HG03108 (cell line): ENCODE data around the gene ETHE1.
A peak's percentile ranks its signal among the peaks of the same experiment; 100 is the strongest.

ENCODE experiments used
- ATAC-seq: cut with Tn5 transposase; IDR thresholded peaks from one replicate; pipeline ENCODE4 v1.9.1; 2021; ENCODE audit warnings: moderate library complexity; ENCODE audit not compliant: unreplicated experiment

ETHE1 gene

DNA sequence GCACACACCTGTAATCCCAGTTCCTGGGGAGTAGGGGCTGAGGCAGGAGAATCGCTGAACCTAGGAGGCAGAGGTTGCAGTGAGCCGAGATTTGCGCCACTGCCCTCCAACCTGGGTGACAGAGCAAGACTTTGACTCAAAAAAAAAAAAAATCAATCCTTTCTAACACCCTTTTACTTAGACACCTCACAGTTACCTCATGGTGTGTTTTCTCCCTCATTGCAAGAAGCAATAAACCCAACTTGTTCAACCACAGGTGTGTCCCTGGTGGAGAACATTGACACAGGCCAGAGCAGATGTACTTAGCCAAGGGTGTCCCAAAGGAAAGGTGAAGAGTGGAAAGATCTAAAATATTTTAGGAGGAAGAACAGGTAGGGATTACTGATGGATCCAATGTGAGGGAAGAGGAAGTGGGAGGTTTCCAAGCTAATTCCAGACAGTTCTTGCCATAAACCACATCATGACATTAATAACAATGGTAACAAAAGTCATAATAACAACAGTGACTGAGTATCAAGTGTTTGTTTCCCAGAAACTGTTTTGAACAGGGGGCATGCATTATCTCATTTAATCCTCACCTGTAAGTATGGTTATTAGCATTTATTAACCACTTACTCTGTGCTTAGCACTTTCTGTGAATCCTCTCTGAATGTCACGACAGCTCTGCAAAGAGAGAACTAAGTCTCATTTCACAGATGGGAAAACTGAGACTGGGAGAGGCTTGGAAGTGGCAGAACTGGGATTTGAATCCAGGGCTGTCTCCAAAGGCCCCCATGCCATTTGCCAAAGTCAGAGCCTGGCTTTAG is 58.4 kb downstream of the ETHE1 start:
- no peak for ATAC-seq

DNA sequence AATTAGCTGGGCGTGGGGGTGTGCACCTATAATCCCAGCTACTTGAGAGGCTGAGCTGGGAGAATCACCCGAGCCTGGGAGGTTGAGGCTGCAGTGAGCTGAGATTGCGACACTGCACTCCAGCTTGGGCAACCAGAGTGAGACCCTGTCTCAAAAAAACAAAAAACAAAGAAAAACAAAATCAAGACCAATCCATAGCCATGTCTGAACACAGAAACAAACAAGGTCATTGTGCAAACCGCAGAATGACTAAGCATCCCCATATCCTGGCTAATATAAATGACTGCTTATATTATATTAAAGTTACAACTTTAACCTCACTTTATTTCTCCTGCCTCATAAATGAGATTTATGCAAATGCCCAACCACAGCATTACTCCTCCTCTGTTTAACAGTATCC is 59.3 kb downstream of the ETHE1 start:
- no peak for ATAC-seq

DNA sequence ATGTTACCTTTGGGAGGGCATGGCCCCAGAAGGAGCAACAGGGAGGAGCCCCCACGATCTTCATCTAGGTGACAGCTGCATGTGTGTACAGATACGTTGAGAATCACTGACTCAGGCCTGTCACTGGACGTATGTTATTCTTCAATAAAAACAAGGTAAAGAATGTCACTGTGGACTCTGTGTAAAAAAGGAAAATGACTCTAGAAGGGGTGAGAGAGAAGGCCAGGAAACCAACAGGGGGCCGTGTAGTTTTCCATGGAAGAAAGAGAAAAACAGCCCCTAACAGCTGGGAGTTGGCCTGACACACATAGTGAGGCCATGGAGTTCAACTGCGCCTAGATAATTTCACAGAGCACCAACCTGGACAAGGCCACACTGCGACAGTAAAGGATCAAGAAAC is 59.7 kb downstream of the ETHE1 start:
- no peak for ATAC-seq

DNA sequence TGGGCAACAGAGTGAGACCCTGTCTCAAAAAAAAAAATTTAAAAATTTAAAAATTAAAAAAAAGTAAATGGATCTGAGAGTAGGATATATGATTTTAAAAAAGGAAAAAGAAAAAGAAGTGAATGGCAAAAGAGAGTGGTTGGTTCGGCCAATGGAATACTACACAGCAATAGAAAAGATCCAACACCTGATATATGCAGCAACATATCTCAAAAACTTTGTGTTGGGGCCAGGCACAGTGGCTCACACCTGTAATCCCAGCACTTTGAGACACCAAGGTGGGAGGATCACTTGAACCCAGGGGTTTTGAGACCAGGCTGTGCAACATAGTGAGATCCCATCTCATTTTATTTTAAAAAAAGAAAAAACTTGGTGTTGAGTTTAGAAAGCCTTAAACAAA is 60.2 kb downstream of the ETHE1 start:
- ATAC-seq, result no peak

DNA sequence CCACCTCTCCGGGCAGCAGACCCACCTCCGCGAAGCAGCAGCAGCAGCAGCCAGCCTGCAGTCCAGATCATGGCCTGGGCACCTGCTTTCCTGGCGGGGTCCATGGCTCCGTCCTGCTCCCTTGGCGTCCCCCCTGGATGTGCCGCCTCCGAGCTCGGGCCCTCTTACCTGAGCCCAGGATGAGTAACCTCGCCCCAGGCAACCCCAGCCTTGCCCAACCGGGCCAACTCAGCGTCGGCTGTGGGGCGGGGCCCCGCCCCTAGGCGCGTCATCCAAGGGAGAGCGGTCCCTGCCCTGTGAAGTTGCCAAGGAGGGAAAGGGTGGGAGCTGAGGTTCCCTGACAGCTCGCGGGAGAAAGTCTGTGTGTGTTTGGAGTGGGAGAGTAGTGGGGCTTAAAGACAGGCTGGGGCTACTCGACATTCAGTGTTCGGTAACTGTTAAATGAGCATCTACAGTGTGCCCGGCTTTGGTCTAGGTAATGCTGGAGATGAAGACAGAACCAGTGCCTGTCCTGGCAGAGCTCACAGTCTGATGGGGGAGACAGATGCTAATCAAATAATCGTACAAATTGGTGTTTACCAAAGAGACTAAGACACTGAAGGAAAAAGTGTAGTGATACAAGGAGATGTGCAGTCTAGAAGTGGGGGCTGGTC is 61.4 kb downstream of the ETHE1 start, which contains the start of gene LYPD3:
LYPD3 (minus strand) TSS at position 141 of the 653 bp plus-strand sequence; CDS start at position 104, 37 bp downstream.
- ATAC-seq, result no peak

DNA sequence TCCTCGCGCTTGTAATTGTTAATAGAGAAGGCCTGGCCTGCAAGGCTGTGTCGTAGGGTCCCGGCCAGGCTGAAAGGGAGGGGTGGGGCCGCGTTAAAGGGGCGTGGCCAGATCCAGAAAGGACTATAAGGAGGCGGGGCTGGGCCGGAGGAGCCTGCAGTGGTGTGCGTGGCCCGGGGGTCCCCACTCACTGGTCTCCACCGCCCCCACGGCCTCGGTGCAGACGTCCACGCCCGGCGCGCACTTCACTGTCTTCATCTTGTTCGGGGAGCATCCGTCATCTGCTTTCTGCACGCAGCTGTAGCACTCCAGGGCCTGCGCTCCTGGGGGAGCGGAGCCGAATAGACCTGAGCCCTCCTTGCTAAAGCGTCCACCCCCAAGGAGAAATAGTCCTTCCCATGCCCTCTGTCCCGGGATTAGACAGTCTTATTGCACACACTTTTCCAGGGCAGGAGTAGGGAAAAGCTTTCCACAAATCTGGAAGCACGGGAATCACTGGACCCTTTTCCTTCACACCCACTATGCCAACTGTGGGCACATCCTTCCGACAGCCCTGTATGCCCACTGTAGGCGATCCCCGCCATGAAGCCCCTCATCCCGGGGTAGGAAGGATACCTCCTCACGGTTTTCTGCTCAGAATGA is 62.7 kb downstream of the ETHE1 start:
- ATAC-seq, result peak; percentile 29

DNA sequence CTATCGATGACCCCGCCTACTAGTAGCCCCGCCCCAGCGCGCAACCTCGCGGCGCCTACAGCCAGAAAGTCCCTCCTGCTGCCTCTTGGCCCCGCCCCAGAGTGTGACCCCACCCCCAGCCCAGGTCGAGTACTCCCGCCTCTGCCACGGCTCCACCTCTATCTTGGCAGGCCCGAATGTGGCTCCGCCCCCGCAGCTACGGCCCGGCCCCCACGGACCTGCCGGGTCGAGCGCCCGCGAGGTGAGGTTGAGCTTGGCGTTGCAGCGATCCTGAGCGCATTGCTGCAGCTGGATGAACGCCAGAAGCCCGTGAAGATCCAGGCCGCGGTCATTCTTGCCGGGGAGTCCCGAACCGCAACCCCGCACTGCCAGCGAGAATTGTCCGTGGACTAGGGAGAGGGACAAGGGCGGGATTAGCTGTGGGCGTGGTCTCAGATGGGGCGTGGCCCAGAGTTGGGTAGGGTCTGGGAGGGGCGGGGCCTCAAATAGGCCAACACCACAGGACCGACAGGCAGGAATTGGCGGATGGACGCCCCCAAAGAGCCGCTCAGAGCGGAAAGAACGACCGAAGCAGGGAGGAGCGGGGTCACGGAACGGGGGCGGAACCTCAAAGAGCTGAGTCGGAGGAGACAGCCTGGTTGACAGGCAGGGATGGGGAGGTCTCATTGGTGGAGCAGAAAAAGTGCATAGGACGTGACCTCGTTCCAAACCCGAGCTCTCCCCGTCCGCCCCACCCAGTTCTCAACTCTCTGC is 63.4 kb downstream of the ETHE1 start:
- peak; percentile 79 for ATAC-seq

DNA sequence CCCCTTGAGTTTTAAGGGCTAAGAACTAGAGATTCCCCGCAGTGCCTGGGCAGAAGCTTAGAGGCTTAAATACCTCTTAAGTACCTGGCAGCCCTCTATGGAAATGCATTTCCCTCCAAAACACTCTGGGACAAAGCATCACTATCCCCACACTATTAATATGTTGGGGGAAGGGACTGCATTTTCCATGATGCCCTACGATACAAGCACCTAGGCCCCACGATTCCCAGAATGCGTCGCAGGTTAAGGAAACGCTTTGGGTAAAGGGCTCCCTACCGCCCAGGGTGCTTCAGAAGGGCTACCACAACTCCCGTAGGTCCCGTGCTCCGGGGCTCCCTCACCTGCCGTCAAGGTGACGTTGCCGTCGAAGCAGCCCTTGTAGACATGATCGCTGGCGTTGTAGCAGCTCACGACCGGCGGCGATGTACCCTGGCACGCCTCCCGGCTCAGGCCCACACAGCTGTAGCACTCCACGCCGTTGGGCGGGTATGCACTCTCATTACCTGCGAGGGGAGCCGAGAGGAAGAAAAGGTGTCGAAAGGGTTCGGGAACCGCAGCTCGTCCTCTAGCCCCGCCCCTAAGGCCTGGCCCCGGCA is 64.1 kb downstream of the ETHE1 start:
- no peak for ATAC-seq

DNA sequence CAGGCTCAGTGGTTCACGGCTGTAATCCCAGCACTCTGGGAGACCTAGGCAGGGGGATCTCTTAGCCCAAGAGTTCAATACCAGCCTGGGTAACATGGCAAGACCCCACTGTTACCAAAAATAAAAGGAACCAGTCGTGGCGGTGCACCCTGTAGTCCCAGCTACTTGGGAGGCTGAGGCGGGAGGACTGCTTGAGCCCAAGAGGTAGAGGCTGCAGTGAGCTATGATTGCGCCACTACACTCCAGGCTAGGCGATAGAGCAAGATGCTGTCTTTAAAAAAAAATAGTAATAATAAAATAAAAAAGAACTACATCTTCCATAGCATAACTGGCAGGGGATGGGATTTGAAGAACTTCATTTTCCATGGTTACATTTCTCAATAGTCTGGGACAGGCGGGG is 64.6 kb downstream of the ETHE1 start:
- ATAC-seq, result no peak

DNA sequence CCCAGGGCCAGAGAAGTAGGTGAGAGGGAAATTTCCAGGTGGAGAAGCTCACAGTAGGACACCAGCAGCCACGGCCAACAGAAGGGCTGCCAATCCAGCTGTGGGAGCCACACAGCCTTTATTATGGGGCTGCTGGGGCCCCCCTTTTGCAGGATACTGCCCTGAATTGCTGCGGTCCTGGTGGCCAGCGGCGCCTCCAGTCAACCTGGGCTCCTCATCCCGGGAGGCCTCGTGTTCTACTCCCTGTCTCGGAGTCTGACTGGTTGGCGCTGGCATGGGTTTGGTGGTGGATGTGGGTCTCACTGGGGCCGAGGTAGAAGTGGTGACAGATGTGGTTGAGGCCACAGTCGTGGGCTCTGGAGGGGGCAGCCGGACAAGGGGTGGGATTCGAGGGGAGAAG is 65.7 kb downstream of the ETHE1 start:
- ATAC-seq, result no peak

DNA sequence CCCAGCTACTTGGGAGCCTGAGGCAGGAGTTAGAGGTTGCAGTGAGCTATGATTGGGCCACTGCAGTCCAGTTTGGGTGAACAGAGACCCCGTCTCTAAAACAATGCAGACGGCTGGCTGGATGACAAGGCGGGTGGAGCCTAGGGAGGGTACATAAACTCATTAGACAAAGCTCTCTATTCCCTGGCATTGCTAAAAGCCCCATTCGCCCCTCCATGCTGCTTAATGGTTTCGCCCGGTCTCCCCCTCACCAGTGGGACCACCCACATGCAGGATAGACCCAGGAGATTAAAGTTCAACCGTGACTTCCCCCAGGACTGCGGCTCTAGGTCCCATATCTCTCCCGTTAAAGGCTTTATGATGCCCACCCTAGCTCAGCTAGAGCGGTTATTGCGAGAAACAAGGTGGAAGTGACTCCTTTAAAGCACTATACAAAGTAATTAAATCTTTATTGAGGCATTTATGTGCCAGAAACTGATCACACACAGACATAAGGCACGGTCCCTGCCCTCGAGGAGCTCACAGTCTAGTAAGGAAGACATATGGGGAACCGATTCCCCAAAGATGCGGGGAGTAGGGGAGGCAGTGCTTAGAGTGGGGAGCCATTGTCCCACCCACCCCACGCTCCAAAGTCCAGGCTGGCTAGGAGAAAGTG is 66.5 kb downstream of the ETHE1 start:
- ATAC-seq, result no peak

DNA sequence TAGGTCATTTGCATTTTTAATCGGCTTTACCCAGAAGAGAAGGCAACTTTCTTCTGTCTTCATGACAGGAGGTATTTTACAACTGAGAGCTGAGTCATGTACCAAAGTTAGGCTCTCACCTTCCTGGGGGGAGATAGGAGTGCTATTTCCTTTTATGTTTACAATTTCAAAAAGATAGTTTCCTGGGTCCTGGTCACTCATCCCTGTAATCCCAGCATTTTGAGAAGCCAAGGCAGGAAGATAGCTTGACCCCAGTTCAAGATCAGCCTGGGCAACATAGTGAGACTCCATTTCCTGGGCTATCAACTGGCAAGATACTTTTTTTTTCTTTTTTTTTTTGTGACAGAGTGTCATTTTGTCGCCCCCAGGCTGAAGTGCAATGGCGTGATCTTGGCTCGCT is 69.2 kb downstream of the ETHE1 start:
- no peak for ATAC-seq
